ENCODE results near the gene BTBD1. TPM values are rescaled to one million over a fixed set of nuclear protein-coding genes. Genes with fewer than 3 reads are reported as not detected.
"Not testable (repeated sequence)": the region's sequence is repeated elsewhere in the genome, so short reads cannot be mapped to it uniquely, and the experiment has no call there.

Gene BTBD1
- total and polyA plus RNA-seq, 8 donors: 41.4 to 64.5 (median 62.4) TPM

GRCh38 chr15:83046558-83047127, 20.4 kb downstream of the BTBD1 start:
- Histone ChIP-seq H3K4me1 (peaks cover 0 to 10% of the 10 kb centered on the region in 2 donors), H3K27me3 (no peaks in the 10 kb centered on the region), H3K4me3 (no peak overlapping the region), H3K9me3 (no peaks in the 10 kb centered on the region), H3K36me3 (peaks cover 0 to 55% of the 10 kb centered on the region in 2 donors), H3K27ac (peak overlapping the region; percentile 16 to 41)
- DNase-seq (no peak), ATAC-seq (peak; percentile 60)
- intact Hi-C loops (cut with DNase I): no loop called here
- TF ChIP-seq CTCF (IDR thresholded peaks at IDR 0.05): no peak

DNA sequence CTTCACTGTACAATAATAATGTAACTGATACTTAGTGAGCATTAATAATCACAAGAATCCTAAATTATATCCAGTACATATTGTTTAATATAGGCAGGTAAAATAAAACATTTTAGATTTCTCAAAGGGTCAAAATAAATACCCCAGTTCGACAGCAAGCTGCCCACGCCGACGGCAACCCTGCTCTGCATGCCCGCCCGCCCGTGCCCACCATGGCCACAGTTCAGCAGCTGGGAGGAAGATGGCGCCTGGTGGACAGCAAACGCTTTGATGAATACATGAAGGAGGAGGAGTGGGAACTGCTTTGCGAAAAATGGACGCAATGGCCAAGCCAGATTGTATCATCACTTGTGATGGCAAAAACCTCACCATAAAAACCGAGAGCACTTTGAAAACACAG, 22.9 kb downstream of the BTBD1 start:
- no peaks in the 10 kb centered on the region for H3K27me3 ChIP-seq
- intact Hi-C loops (cut with DNase I): no loop called here
- no peaks in the 10 kb centered on the region for H3K9me3 ChIP-seq
- H3K4me1 ChIP-seq: peaks cover 0 to 10% of the 10 kb centered on the region in 2 donors
- TF ChIP-seq CTCF (IDR thresholded peaks at IDR 0.05): no peak
- no peak overlapping the region for H3K27ac ChIP-seq
- H3K4me3 ChIP-seq: no peak overlapping the region
- H3K36me3 ChIP-seq: peaks cover 0 to 75% of the 10 kb centered on the region in 2 donors
- no peak for DNase-seq
- ATAC-seq: no peak

DNA sequence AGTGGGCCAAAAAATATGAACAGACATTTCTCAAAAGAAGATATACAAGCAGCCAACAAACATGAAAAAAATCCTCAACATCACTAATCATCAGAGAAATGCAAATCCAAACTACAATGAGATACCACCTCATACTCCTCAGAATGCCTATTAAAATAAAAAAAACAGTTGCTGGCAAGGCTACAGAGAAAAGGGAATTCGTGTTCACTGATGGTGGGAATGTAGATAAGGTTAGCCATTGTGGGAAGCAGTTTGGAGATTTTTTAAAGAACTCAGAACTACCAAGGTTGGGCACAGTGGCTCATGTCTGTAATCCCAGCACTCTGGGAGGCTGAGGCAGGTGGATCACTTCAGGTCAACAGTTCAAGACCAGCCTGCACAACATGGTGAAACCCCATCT, 27.8 kb downstream of the BTBD1 start:
- DNase-seq: no peak
- no peak overlapping the region for H3K27ac ChIP-seq

DNA sequence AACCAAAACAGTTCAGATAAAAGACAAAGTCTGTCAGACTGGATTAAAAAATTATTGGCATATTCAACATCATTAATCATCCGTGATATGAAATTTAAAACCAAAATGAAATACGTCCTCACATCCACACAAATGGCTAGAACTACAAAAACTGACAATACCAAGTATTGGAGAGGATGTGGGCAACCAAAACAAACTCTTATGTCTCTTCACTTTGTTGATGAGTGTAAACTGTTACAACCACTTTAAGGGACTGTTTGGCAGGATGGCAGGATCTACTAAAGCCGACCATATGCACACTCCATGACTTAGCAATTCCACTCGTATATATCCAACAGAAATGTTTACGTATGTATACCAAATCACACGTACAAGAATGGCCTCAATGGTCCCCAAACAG, 30.8 kb downstream of the BTBD1 start:
- DNase-seq (no peak), ATAC-seq (no peak)
- H3K27ac ChIP-seq: no peak overlapping the region
- intact Hi-C loops (cut with DNase I): no loop called here
- H3K4me1 ChIP-seq: no peaks in the 10 kb centered on the region
- no peak overlapping the region for H3K4me3 ChIP-seq
- H3K27me3 ChIP-seq: no peaks in the 10 kb centered on the region
- H3K36me3 ChIP-seq: peaks cover 0 to 59% of the 10 kb centered on the region in 2 donors
- no peaks in the 10 kb centered on the region for H3K9me3 ChIP-seq
- no peak for TF ChIP-seq CTCF (IDR thresholded peaks at IDR 0.05)

More for the DNA sequence above, 27.8 kb downstream of the BTBD1 start:
- Histone ChIP-seq H3K4me1 (no peaks in the 10 kb centered on the region), H3K36me3 (peaks cover 0 to 59% of the 10 kb centered on the region in 2 donors), H3K4me3 (no peak overlapping the region), H3K9me3 (no peaks in the 10 kb centered on the region), H3K27me3 (no peaks in the 10 kb centered on the region)
- intact Hi-C loops (cut with DNase I): no loop called here
- ATAC-seq: no peak
- no peak for TF ChIP-seq CTCF (IDR thresholded peaks at IDR 0.05)

DNA sequence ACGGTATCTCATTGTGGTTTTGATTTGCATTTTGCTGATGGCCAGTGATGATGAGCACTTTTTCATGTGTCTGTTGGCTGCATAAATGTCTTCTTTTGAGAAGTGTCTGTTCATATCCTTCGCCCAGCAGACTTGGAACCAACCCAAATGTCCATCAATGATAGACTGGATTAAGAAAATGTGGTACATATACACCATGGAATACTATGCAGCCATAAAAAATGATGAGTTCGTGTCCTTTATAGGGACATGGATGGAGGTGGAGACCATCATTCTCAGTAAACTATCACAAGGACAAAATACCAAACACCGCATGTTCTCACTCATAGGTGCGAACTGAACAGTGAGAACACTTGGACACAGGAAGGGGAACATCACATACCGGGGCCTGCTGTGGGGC, 35.8 kb downstream of the BTBD1 start:
- ATAC-seq; H3K4me1 ChIP-seq; intact Hi-C loops (cut with DNase I); H3K27ac ChIP-seq; H3K9me3 ChIP-seq; DNase-seq; H3K4me3 ChIP-seq; H3K27me3 ChIP-seq: not testable (repeated sequence)
- H3K36me3 ChIP-seq: peaks cover 0 to 64% of the 10 kb centered on the region in 2 donors

- intact Hi-C loops (cut with DNase I): no loop called here
- H3K27ac ChIP-seq: no peak overlapping the region
- H3K36me3 ChIP-seq: peaks cover 0 to 67% of the 10 kb centered on the region in 2 donors
- TF ChIP-seq CTCF (IDR thresholded peaks at IDR 0.05): no peak
- DNase-seq (no peak), ATAC-seq (no peak)
- no peaks in the 10 kb centered on the region for H3K9me3 ChIP-seq
- H3K27me3 ChIP-seq: no peaks in the 10 kb centered on the region
- H3K4me3 ChIP-seq: no peak overlapping the region
- no peaks in the 10 kb centered on the region for H3K4me1 ChIP-seq
These were observed 37.0 kb downstream of the BTBD1 start for GRCh38 chr15:83030021-83030420.

All from left lung (tissue), 10 donors.